H1 (cell line): ENCODE results near the gene DOK3. TPM values are rescaled to one million over a fixed set of nuclear protein-coding genes. Genes with fewer than 3 reads are reported as not detected.

Experiments
- ATF2 ChIP-seq: IDR thresholded peaks from 2 replicates; pipeline ENCODE4 v1.6.1; 2012; ENCODE audit warnings: low read length, inconsistent platforms
- BACH1 ChIP-seq: IDR thresholded peaks from 2 replicates; pipeline ENCODE4 v1.6.1; 2012; ENCODE audit warnings: low read length, improper control_type of control experiment
- BCL11A ChIP-seq, 2 experiments: IDR thresholded peaks; one replicate each; pipeline ENCODE4 v1.6.1; 2011; ENCODE audit warnings: low read depth in 2 of 2, low read length in 2 of 2, mild to moderate bottlenecking in 2 of 2
- CTBP2 ChIP-seq: IDR thresholded peaks from 2 replicates; pipeline ENCODE4 v1.7.0; 2011; ENCODE audit warnings: borderline replicate concordance, mild to moderate bottlenecking, moderate library complexity, mixed read lengths, low read length; ENCODE audit not compliant: insufficient read depth, insufficient read length
- MAX ChIP-seq: IDR thresholded peaks from 2 replicates; pipeline ENCODE4 v1.6.1; 2012; ENCODE audit warnings: inconsistent platforms
- ZNF274 ChIP-seq: IDR thresholded peaks from 2 replicates; pipeline ENCODE4 v1.7.0; 2012; ENCODE audit warnings: low read length, borderline replicate concordance; ENCODE audit errors: extremely low read depth
- polyA plus RNA-seq, 7 experiments: library from polyadenylated mRNA; depleted of rRNA in 3 of 7; stranded (reverse) in 5 of 7; unstranded in 2 of 7; fragments of >200 nt in 5 of 7; fragments of 200-250 nt in 2 of 7; gene quantifications; 1 replicate in 5 of 7; 2 replicates in 1 of 7; 4 replicates in 1 of 7; pipeline versions ENCODE4 v1.2.1 to v1.2.3, GENCODE V29; 2011 to 2013; ENCODE audit warnings: missing spikeins in 2 of 7, mixed read lengths in 2 of 7
- total RNA-seq: library from RNA; stranded (reverse); fragmentation: NEBNext Ultra II Directional; extraction: Animal tissue kit (Norgen Biotek cat#: 25700); gene quantifications from 2 replicates; pipeline ENCODE4 v1.2.1, GENCODE V29; 2021

The DOK3 gene
- total and polyA plus RNA-seq, 2 of the 8 experiments (the other 6 are each of a cell fraction or from before 2014, with no cell fraction given) = 4.2 to 6.4 TPM

- TF ChIP-seq ATF2 = no peak
- no peak for TF ChIP-seq MAX
- no peak; the same call in 1 of the 2 replicates for TF ChIP-seq BACH1
- no peak for TF ChIP-seq CTBP2
- no peak for TF ChIP-seq BCL11A (IDR thresholded peaks at IDR 0.05; ENCODE audit: low read depth in 2 of 2, low read length in 2 of 2)
- no peak for TF ChIP-seq ZNF274
Measured at GRCh38 chr5:177519463-177520235, 10.0 kb upstream of the DOK3 start (continued).
